SKM-1 treated with dmso at 0.1 percent for 144 hours (cell line): ENCODE measurements around the gene PINK1.
"Not testable (repeated sequence)": the region's sequence is repeated elsewhere in the genome, so short reads cannot be mapped to it uniquely, and the experiment has no call there.

Source experiments
- DNase-seq: peaks from one replicate; lab custom pipeline; 2025; ENCODE audit not compliant: unreplicated experiment; lab: John Stamatoyannopoulos, UW

PINK1 gene

DNA sequence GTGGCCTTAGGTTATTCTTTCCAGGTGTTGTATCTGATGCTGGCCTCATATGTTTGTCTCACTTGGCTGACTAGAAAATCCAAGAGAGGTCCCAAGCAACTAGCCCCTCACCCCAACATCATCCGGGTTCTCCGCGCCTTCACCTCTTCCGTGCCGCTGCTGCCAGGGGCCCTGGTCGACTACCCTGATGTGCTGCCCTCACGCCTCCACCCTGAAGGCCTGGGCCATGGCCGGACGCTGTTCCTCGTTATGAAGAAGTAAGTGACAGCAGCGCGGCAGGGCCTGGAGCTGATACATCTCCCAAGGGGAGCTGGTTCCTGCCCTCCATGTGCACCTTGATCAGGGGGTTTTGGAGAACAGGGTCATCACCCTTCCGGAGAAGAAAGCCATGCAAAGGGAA lies 11.2 kb downstream of the PINK1 start:
- no peak for DNase-seq

DNA sequence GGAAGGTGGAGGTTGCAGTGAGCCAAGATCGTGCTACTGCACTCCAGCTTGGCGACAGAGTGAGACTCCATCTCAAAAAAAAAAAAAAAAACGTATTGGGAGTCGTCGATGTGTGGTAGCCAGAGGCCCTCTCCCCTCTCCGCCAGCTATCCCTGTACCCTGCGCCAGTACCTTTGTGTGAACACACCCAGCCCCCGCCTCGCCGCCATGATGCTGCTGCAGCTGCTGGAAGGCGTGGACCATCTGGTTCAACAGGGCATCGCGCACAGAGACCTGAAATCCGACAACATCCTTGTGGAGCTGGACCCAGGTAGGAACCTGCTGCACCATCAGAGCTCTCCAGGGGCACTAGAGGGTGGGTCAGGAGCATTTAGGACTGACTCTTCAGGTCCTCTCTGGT lies 12.2 kb downstream of the PINK1 start:
- DNase-seq, result no peak

DNA sequence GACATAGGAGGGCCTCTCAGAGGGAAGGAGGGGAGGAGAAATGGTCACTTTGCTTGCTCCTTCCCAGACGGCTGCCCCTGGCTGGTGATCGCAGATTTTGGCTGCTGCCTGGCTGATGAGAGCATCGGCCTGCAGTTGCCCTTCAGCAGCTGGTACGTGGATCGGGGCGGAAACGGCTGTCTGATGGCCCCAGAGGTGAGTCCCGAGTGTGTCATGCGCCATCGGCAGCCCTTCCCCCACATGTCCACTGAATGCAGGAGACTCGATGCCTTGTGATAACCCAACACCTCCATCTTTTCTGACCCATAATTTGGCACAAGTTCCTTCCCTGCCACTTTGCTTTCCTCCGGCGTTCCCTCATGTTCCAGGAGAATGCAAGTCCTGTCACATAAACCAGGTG lies 15.2 kb downstream of the PINK1 start:
- no peak for DNase-seq

DNA sequence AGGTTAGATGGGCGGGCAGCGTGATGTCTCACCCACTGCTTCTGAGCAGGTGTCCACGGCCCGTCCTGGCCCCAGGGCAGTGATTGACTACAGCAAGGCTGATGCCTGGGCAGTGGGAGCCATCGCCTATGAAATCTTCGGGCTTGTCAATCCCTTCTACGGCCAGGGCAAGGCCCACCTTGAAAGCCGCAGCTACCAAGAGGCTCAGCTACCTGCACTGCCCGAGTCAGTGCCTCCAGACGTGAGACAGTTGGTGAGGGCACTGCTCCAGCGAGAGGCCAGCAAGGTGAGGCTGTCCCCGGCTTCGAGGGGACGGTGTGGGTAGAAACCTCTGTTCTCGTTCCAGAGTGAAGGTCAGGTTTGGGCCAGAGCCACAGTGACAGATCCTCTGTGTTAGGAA lies 15.7 kb downstream of the PINK1 start:
- DNase-seq, result no peak

DNA sequence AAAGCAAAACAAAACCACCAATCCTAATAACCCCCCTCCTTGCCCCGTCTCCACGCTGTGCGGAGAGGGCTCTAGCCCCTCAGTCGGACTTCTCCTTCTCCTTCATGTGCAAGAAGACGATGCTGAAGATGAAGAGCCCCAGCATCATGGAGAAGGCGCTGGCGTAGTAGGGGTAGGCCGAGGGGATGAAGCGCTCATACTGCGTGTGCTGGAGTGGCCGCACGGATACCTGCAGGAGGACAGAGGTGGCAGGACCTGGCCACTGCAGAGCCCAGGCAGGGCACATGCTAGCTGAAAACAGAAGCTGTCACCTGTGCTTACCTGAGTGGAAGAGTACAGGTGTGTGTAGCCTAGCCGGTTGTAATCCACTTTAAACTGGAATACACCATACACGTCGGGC lies 19.0 kb downstream of the PINK1 start:
- DNase-seq, result no peak

DNA sequence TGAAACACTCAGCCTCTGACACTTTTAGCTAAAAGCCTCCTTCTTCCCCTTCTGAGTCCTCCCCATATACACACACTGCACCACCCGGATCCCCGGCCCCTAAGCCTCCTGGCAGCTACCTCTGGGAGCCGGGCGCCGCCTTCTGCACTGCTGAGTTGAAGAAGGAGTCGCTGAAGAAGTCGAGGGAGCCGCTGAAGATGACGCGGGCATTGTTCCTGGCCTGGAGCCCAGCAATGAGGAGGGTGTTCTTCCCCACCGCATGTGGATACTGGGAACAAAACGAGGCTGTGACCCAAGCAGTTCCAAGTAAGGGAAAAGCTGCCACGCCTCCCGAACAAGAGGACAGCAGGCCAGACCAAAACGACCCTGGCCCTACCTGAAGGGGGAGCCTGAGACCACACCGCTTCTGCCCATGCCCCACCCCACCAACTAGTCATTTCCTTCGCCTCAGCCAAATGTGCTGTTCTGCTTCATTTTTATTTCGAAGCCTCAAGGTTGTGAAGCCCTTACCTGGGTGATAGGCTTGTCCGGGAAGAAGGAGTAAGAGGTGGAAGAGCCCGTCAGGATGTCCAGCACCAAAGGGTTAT lies 20.9 kb downstream of the PINK1 start:
- DNase-seq, result no peak

DNA sequence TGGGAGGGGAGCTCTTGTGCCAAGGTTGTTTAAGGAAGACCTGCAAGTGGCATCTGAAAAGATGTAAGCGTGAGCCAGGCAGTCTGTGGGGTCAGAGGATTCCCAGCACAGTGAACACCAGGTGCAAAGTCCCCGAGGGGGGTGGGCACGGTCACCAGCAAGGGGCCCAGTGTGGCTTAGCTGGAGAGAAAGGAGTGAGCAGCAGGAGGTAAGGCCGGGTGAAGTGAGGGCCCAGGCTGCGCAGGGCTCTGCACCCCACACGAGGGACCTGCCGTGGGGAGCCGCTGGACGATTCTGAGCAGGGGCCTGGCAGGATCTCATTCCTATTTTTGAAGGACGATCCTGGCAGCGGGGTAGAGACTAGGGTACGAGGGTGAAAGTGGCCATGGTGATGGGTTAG lies 23.8 kb downstream of the PINK1 start:
- no peak for DNase-seq

DNA sequence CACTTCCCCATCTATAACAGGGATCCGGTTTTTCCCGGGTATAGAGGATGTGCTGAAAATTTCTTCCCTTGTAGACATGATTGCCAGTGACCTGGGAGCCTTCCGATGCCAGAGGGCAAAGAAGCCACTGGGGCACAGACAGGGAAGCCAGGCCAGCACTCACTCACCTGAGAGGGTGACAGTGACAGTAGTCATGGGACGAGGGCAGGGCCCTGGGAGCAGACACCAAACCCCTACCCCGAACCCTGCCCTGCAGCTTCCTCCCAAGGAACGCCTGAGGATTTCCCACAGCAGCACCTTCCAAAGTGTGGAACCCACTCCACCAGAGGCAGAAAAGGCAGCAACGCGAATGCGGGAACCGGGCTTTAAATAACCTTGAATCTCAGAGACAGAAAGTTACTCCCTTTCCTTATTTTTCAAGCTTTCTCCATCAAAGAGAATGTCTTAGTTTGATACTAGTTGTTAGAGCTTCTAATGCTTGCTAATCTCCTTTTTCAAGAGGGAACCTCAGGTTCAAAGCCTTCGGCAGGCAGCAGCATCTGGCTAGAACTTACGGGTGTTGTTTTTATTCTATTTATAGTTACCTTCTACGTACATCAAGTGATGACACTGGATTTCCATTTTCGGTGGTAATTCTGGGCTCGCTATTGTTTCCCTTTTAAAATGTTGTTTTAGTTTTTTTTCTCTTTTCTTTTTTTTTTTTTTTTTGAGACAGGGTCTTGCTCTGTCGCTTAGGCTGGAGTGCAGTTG lies 25.1 kb downstream of the PINK1 start:
- no peak for DNase-seq

DNA sequence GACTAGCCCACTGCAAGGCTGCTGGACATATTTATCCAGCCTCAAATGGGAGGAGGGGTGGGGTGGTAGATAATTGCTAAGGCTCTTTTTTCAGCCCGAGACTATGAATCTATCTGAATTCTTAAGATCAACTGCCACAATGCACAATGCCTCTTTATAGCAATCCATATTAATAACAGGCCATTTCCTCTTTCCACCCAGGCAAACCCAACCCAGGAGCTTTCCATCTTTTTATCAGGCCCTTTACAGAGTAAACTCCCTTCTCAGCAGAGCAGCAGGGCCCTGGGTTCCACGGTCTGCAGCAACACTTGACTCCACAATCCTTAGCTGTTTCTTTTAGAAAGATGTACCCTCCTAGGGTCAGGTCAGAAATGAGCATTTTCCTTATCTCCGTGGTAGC lies 27.1 kb downstream of the PINK1 start:
- DNase-seq, result no peak

DNA sequence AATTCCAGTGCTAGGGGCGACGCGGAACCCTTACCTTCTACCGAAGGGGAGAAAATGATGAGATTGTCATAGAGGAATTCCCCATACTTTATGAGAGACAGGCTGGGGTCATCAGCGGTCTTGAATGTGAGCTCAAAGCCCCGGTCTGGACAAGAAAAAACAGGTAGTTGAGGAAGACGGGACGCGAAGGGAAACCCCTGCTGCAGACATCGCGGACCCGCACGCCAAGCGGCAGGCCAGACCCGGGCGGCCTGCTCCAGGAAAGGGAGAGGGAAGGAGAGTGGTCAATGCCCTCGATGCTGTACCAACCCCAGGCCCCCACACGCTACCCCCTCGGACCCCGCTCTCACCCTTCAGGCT lies 27.6 kb downstream of the PINK1 start:
- no peak for DNase-seq

DNA sequence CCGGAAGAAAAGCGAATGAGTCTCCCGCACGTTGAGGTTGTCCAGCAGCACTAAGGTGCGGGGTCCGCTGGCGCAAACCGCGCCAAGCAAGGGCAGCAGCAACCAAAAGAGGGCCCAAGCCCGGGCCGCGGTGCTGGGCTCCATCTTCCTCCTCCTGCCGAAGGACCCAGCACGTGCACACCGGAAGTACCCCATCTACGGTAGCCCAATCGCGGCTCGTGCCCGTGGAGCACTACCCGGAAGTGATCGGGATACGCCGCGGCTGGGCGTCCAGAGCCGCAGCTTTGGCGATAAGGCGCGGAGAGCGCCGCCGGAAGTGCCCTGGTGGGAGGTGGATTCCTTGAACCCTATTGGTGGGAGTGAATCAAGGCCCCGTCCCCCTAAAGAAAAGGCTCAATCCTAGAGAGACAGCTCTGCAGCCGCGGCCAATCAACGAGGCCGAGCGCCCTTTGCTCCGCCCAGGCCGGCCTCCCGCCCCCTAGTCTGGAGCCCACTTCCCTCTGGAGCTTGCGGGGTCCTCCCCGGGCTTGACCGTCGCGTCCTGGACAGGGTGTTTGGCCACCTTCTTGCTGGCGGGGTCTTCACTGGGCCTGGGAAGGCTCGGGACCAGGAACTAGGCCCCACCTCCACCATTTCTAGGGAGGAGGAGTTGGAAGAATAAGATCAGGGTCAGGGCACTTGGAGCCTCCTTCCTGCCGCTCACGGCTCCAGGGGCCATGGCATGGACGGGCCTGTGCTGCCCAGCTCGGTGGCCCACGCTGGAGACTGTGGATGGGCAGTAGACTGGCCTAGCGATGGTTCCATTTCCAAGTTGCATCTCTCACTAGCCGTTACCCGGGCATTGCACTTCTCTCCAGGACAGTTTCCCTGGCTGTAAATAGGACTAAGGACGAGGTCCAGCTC lies 28.2 kb downstream of the PINK1 start, which contains the start of gene DDOST:
TSS of gene DDOST (minus strand) at position 163 of the 903 bp plus-strand sequence. CDS start at position 144, 19 bp downstream.
- peak; percentile 96 for DNase-seq

DNA sequence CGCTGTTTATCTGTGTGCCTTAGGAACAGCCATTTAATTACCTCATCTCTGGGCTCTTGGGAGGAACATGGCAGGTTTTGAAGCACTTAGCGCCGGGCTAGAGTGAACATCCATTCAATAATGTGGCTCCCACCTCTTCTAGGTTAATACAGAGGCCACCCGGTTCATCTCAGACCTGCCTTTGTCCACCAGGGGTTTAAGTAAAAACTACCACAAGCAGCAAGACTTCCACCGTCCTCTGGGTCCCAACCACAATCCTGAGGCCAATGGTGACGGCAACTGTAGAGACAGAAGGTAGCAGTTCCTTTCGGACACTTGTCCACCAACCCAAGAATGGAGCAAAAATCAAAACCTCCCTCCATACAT lies 28.8 kb downstream of the PINK1 start:
- DNase-seq, result no peak

DNA sequence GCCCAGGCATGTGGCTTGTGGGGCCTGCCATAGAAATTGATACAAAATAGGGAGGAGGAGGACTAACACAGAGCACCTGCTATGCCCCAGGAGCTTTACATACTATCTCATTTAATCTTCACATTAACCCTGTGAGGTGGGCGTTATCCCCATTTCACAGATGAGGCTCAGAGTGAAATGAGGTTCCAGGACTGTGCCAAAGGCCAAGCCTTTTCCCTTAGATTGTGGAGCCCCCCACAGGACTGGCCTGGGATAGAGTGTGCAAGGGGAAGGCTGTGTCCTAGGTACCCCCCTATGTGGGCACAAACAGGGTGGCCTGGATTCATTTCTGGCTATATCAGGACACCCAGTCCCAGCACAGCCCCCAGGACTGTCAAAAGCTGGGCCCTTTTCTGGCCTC lies 30.1 kb downstream of the PINK1 start:
- no peak for DNase-seq

DNA sequence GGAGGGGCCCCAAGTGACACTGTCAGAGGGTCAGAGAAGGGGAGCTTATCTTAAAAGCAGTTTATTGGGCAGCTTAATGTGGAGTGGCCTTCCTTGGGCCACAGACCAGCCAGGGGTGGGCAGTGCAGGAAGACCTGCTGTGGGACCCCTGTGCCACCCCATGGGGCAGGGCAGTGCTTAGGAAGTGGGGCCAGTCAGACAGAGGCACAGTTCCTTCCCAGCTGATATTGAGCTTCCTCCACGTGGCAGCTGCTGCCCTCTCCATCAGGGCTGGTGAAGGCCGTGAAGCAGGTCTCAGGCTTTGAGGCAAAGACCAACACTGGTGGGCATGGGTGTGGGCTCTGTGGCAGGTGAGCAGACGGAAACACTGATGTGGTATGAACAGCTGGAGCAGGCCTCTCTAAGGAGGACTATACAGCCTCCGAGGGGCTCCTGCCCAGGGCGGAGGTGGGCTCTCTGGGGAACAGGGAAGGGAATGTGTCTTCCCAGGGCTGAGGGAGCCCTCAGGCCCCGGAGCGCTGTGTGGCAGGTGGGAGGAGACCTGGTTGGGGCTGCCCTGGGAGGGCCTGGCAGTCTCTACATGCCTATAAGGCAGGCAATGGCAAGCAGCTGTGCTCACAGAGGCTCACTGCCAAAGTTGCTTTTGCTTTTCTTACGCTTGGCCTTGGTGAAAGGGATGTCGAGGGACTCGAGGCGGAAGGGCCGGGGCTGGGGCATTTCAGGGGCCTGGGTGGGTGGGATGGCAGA lies 30.9 kb downstream of the PINK1 start:
- DNase-seq, result no peak

DNA sequence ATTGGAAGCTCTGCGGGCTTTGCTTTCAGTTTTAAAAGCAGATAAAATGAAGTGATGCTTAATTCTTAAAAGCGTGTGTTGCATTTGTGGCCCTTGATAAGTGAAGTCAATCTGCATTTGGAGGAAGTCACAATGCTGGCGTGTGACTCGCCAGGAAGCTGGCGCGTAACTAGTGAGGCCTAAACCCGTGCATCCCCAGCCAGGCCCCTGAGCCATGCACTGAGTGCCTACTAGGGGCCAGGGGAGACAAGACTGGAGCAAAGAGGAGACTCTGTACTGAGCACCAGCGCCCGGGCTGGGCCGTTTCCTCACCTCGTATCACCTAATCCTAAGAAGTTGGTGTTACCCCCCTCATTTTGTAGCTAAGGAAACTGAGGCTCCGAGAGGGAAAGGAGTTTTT lies 32.5 kb downstream of the PINK1 start:
- no peak for DNase-seq

DNA sequence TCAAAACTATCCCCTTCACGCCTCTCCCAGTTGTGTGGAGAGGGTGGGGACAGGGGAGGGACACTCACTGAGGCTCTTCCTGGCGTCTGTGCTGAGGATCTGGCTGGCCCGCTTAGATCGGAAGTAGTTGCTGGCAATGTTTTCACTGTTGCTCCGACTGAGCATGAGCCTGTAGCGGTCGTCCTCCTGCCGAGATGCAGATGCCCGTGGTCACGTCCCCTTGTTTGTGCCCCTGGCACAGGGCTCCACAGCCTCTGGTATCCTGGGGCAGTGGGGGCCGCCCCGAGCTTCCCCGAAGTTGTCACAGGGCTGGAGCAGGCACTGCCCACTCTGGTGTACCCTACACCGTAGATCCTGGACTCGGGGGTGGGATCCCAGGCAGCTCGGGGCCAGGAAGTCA lies 32.9 kb downstream of the PINK1 start:
- DNase-seq, result no peak

DNA sequence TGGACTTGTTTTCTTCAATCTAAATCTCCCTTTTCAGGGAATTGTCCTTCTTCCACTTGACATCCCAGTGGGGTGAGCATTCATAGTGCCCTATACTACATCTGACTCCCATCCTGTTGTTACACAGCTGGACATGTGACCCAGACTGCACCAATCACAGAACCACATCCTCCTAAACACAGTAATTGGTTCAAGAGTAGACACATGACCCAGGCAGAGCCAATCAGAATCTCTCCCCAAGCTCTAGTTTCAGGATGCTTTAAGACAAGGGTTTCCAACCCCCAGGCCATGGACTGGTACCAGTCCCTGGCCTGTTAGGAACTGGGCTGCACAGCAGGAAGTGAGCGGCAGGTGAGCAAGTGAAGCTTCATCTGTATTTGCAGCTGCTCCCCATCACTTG lies 33.5 kb downstream of the PINK1 start:
- no peak for DNase-seq

DNA sequence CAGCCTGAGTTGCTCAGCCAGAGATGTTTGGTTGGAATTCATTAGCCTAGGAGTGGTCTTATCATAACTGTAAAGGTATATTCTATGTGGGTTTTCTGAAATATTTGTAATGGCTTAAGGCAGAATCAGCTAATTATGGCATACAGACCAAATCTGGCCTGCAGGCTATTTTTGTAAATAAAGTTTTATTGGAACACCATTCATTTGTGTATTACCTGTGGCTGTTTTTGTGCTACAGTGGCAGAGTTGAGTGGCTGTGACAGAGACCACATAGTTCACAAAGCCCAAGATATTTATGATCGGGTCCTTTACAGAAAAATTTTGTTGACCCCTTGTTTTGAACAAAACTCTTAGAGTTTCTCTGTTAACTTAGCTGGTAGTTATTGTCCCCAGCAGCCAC lies 35.3 kb downstream of the PINK1 start:
- DNase-seq, result no peak

DNA sequence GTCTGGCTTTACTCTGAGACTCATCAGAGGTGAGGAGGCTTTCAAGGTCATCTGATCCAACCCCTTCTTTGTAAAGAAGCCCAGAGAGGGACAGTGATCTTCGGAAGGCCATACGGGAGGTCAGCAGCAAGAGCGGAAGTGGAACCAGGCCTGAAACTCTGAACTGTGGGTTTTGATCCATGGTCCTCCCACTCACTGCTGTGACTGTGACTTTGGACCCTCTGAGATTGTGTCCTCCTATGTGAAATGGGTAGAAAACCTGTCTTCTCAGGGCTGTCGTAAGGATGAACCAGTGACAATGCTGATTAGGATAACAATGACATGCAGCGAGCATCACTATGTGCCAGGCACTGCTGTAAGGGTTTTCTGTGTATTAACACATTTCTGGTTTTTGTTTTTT lies 37.7 kb downstream of the PINK1 start:
- no peak for DNase-seq

DNA sequence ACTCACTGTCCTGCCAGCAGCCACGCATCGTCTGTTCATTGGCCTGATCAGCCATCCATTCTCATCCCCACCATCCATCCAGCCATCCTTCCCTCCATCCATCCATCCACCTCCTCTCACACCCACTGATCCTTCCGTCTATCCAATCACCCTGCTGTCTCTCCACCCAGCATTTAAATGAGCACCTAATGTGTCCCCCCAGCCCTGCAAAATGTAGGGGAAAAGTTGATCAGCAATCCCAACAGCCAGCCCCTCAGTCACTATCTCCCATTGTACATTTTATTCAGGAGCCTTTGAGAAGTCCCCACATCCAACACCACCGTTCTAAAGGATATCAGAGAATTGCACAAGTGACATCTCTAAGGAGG lies 39.0 kb downstream of the PINK1 start:
- DNase-seq, result no peak

DNA sequence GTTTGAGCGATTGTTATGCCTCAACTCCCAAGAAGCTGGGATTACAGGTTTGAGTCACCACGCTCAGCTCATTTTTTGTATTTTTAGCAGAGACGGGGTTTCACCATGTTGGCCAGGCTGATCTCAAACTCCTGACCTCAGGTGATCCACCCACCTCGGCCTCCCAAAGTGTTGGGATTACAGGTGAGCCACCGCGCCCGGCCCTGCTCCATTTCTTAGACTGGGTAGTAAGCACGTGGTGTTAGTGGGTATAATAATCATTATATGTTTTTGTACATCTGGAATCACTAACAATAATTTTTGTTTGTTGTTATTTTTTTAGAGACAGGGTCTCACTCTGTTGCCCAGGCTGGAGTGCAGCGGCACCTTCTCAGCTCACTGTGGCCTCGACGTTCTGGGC lies 40.4 kb downstream of the PINK1 start:
- DNase-seq, result not testable (repeated sequence)
